ENCODE data around the gene DHRS12.

DHRS12 gene

DNA sequence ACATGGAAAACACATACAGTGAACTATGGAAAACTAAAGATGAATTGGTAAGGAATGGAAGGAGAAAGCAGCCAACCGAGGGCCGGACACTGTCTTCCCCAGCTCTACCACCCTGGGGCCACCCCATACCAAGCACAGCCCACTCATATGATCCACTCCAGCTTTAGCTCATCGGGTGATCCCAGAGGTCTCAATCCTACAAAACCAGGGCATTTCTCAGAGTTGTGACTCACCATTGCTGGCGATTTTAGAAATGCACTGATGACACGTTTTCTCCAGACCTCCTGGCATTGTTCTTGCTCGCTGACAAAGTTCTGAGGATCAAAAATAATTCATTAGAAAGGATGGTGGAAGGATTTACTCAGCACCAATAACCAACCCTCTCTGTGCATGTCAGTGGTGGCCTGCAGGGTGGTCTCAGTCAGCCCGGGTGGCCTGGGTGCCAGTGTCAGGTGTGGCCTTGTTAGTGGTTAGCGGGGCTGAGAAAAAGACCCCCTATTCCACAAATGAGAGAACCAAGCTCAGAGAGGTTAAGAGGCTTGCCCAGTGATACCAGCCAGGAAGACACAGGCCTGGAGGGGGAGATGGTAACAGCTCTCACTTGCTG lies 34.4 kb upstream of the DHRS12 start:
- ChIA-PET POLR2A (no interaction called here), CTCF (interaction anchor here (0.9 to 2.2 kb wide), 4 partner anchors 13 to 291 kb away, joined by 3 to 9 read pairs (median 3); no protein-coding TSS in a partner anchor)
- DNase-seq (ENCODE audit: low read depth, low spot score): no peak
- no peak overlapping the region for H3K4me3 ChIP-seq (ENCODE audit: low read depth, low read length)
- TF ChIP-seq, protein P1, sequence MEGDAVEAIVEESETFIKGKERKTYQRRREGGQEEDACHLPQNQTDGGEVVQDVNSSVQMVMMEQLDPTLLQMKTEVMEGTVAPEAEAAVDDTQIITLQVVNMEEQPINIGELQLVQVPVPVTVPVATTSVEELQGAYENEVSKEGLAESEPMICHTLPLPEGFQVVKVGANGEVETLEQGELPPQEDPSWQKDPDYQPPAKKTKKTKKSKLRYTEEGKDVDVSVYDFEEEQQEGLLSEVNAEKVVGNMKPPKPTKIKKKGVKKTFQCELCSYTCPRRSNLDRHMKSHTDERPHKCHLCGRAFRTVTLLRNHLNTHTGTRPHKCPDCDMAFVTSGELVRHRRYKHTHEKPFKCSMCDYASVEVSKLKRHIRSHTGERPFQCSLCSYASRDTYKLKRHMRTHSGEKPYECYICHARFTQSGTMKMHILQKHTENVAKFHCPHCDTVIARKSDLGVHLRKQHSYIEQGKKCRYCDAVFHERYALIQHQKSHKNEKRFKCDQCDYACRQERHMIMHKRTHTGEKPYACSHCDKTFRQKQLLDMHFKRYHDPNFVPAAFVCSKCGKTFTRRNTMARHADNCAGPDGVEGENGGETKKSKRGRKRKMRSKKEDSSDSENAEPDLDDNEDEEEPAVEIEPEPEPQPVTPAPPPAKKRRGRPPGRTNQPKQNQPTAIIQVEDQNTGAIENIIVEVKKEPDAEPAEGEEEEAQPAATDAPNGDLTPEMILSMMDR (IDR thresholded peaks at IDR 0.05; ENCODE audit: insufficient read depth, low read length, missing control alignments): no peak

DNA sequence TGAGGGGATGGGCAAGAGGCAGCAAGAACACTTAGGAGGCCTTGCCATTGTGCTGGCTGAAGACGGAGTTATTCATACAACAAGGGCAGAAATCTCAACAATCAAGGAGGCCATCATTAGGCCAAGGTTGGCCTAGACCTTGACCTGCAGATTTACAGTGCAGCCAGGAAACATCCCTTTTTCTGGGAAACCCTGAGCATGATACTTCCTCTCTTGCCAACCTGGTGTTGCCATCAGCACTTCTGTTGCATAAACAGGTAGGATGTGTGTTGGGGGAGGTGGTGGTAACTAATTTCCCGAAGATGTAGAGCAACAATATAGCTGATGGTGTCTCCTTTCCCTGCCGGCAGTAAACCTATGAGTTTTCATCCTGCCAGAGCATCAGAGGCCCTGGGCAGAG lies 33.1 kb upstream of the DHRS12 start:
- no peak for DNase-seq (ENCODE audit: low read depth, low spot score)
- TF ChIP-seq, protein P1 (IDR thresholded peaks at IDR 0.05; ENCODE audit: insufficient read depth, low read length, missing control alignments): no peak
- H3K4me3 ChIP-seq (ENCODE audit: low read depth, low read length): no peak overlapping the region
- ChIA-PET CTCF (interaction anchor here (1.4 to 6.1 kb wide), 3 partner anchors 9 to 22 kb away, joined by 5 to 41 read pairs (median 9); no protein-coding TSS in a partner anchor), POLR2A (no interaction called here)

DNA sequence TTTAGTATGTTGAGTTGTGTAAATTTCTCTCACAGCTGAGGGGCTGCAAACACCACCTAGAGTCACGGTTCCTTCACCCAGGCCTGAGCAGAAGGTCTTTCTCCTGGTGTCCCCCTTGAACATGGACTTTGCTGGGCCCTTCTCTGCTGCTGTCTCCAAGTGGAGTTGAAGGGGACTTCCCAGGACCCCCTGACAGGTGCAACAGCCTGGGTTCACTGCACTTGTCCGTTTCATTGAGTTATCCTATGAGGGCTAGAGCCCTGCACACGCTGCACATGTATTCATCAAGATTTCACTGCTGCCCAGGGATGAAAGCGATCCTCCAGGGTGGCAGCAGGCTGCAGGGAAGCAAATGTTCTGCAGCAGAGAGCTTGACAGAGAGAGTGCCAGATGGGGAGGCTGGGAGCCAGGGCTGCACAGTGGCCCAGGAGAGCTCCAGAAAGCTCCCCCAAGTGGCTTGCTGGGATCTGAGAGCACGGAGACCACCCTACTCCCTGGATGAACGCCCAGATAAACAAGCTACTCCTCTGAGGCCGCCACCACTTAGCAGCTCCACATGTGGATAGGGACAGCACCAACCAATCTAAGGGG lies 30.7 kb upstream of the DHRS12 start:
- no peak for DNase-seq (ENCODE audit: low read depth, low spot score)
- TF ChIP-seq, protein P1 (IDR thresholded peaks at IDR 0.05; ENCODE audit: insufficient read depth, low read length, missing control alignments): no peak
- ChIA-PET CTCF (interaction anchor here (1.0 to 6.1 kb wide), 4 partner anchors 10 to 709 kb away, joined by 3 to 41 read pairs (median 8); partner anchors contain the start of genes NEK5 and TMEM272), POLR2A (no interaction called here)
- H3K4me3 ChIP-seq (ENCODE audit: low read depth, low read length): no peak overlapping the region

- TF ChIP-seq, protein P1 (IDR thresholded peaks at IDR 0.05; ENCODE audit: insufficient read depth, low read length, missing control alignments): no peak
- ChIA-PET POLR2A (no interaction called here), CTCF (interaction anchor here (1.1 to 6.1 kb wide), 4 partner anchors 15 to 294 kb away, joined by 3 to 41 read pairs (median 6); partner anchors contain the start of gene NEK5)
- no peak overlapping the region for H3K4me3 ChIP-seq (ENCODE audit: low read depth, low read length)
- DNase-seq (ENCODE audit: low read depth, low spot score): no peak
Observed at GRCh38 chr13:51833980-51834379, 30.0 kb upstream of the DHRS12 start.

DNA sequence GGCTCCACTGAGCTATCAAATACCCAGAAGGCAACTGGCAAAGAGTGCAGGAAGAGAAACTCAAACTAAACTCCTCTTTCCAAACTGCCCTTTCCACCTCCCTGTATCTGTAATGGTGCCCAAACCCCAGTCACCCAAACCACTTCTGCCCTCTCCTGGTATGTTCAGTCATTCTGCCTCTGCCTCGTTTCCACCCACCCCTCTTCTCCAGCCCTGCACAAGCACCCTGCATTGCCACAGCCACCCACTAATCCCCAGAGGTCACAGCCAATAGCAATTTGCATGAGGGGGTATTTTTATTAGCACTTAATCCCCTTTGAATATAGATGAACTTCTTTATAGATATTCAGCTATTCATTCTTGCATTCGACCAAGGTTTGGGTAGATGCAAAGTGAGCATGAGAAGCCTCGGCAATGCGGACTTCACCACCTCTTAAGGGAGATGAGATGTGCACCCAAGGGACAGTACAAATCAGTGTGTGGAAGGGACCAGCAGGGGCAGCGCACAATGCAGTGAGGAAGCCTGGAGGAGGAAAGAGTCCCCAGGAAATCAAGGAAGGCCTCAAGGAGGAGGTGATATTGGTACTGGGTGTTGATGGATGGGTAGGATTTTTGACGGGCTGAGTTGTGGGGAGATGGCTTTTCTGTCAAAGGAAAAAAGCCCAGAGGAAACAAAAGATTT lies 28.6 kb upstream of the DHRS12 start:
- ChIA-PET CTCF (interaction anchor here (0.7 to 6.1 kb wide), 8 partner anchors 11 to 398 kb away, joined by 3 to 41 read pairs (median 4); no protein-coding TSS in a partner anchor), POLR2A (no interaction called here)
- H3K4me3 ChIP-seq (ENCODE audit: low read depth, low read length): no peak overlapping the region
- no peak for DNase-seq (ENCODE audit: low read depth, low spot score)
- TF ChIP-seq, protein P1 (IDR thresholded peaks at IDR 0.05; ENCODE audit: insufficient read depth, low read length, missing control alignments): peak; percentile 38

DNA sequence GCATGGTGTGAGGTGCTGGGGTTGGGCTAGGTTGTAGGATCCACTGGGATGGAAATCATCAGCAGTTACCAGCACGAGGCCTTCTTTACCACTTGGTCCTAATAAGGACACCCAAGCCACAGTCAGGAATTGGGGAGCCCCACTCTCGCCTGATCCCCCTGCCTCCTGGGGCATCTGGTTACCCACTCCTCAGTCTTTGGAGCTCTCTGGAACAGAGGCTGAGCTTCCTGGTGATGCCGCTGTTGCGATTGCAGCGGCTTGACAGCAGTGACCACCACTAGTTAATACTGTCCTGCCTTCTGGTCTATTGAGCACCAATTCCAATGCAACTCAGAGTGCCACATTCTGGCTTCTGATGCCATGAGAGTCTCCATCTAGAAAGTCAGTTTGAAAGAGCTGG lies 27.6 kb upstream of the DHRS12 start:
- POLR2A ChIA-PET: no interaction called here
- CTCF ChIA-PET: interaction anchor here (0.8 to 6.1 kb wide), 4 partner anchors 11 to 707 kb away, joined by 3 to 41 read pairs (median 4); no protein-coding TSS in a partner anchor
- TF ChIP-seq, protein P1 (IDR thresholded peaks at IDR 0.05; ENCODE audit: insufficient read depth, low read length, missing control alignments): no peak
- no peak overlapping the region for H3K4me3 ChIP-seq (ENCODE audit: low read depth, low read length)
- DNase-seq (ENCODE audit: low read depth, low spot score): no peak
